K562 (cell line): ENCODE results near the gene GZMM. TPM values are rescaled to one million over a fixed set of nuclear protein-coding genes. Genes with fewer than 3 reads are reported as not detected.

Experiments
- ETV1 ChIP-seq: fragments of 450-650 bp; conservative IDR thresholded peaks from 2 replicates; pipeline ENCODE4 v1.6.1; 2016; ENCODE audit warnings: missing genetic modification characterization, control low read depth, low read depth, missing compliant biosample characterization
- MGA ChIP-seq: fragments of 450-650 bp; IDR thresholded peaks from 2 replicates; pipeline ENCODE4 v1.6.1; 2016; ENCODE audit warnings: mild to moderate bottlenecking, moderate library complexity
- RNF2 ChIP-seq: sonication (generic); IDR thresholded peaks from 2 replicates; pipeline ENCODE4 v1.6.1; 2016
- SMARCA4 ChIP-seq: fragments of 450-650 bp; IDR thresholded peaks from 2 replicates; pipeline ENCODE4 v1.6.1; 2016
- STAG1 ChIP-seq: sonication (generic); formaldehyde crosslinking; IDR thresholded peaks from 2 replicates; pipeline ENCODE4 v1.5.0; 2020; ENCODE audit warnings: missing genetic modification reagents, borderline replicate concordance
- ZFX ChIP-seq: sonication (generic); formaldehyde crosslinking; IDR thresholded peaks from 2 replicates; pipeline ENCODE4 v1.8.0; 2022; ENCODE audit warnings: mild to moderate bottlenecking, missing genetic modification reagents, moderate library complexity
- ZNF175 ChIP-seq: fragments of 200-800 bp; sonication (Bioruptor generic); IDR thresholded peaks from 2 replicates; pipeline ENCODE4 v1.6.1; 2016; ENCODE audit warnings: low read depth, mild to moderate bottlenecking, missing genetic modification characterization, missing compliant biosample characterization
- ZNF324 ChIP-seq: fragments of 250-450 bp; sonication (Bioruptor Pico); IDR thresholded peaks from 2 replicates; pipeline ENCODE4 v1.4.0; 2020; ENCODE audit warnings: mild to moderate bottlenecking
- polyA plus RNA-seq, 8 experiments: library from polyadenylated mRNA; depleted of rRNA in 4 of 8; stranded (reverse) in 5 of 8; unstranded in 3 of 8; fragments of >200 nt; fragmentation: Nextera tagmentation in 2 of 8; fragmentation: Illumina TruSeq in 1 of 8; extraction: Ambion mirVana in 2 of 8; extraction: Trizol in 1 of 8; gene quantifications; 2 replicates each; pipeline versions ENCODE4 v1.2.1 to v1.2.3, GENCODE V29; 2011 to 2014; ENCODE audit warnings: inconsistent platforms in 1 of 8, missing spikeins in 1 of 8
- total RNA-seq, 7 experiments: library from RNA; depleted of rRNA in 6 of 7; stranded (reverse); fragments of >200 nt in 6 of 7; fragmentation: Illumina TruSeq in 2 of 7; extraction: Trizol in 2 of 7; gene quantifications; 2 replicates each; pipeline versions ENCODE4 v1.2.1 to v1.2.3, GENCODE V29; 2011 to 2021; ENCODE audit warnings: low replicate concordance in 1 of 7

GZMM gene
- total and polyA plus RNA-seq, 9 of the 15 experiments (the other 6 are each of a cell fraction or from before 2014, with no cell fraction given), result 0.08 to 2.6 (median 0.70) TPM; not detected in 2

DNA sequence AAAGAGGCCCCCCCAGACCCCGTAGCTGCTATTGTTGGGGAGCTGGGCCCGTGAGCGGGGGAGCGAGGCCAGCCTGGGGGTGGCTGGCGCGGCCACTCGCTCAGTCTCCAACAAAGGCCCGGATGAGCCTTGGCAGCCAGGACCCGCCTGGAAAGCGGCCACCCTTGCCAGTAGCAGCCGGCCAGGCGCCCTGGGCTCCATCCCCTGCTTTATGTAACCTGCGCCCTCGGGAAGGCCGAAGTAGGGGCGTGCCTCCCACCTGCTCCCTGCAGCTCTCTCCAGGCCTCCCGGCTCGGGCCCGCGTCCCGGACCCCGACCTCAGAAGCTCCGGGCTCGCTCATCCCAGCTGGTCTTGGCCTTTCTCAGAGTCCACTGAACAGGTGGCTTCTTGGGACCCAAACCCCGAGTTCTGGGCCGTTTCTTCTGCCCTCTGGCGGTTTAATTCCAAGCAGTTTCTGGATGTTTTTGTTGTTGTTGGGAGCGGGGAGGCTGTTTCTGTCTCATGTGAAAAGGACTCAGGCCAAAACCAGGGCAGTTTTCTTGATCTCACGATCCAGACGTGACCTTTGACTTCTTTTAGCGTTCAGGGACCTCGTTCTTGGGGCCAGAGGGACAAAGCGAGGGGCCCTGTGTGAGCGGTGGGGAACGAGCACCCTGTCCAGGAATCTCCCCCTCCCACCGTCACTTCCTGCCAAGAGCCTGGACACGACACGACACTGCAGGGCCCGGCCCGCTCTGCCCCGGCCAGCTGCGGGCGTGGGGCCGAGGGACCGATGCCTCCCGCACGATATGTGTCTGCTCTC is 11.1 kb upstream of the GZMM start (continued):
- TF ChIP-seq MGA (peak; percentile 39; the same call in 1 of the 2 replicates), ZNF175 (CRISPR knock-in tag) (0 out of 2 replicates have a peak, but pooled peaks have one; percentile 64), SMARCA4 (peak; percentile 28; the same call in 1 of the 2 replicates), ZNF324 (no peak), STAG1 (CRISPR knock-in tag) (peak; percentile 25; the same call in 1 of the 2 replicates), RNF2 (no peak), ZFX (CRISPR knock-in tag) (peak; percentile 27; the same call in 1 of the 2 replicates), ETV1 (peak; percentile 58)
